Esophagus muscularis mucosa (tissue), 4 donors: Measurements from ENCODE around the gene LMAN2L.

Experiments
- CTCF ChIP-seq, 3 experiments: fragments of 200-600 bp in 2 of 3; fragments of 450-650 bp in 1 of 3; sonication (generic) in 2 of 3; IDR thresholded peaks; one replicate each; pipeline ENCODE4 v1.5.1; 2017 to 2019; ENCODE audit warnings: antibody characterized with exemption in 3 of 3, mild to moderate bottlenecking in 2 of 3, moderate library complexity in 1 of 3
- EP300 ChIP-seq: sonication (generic); formaldehyde crosslinking; IDR thresholded peaks from one replicate; pipeline ENCODE4 v1.6.1; 2017; ENCODE audit warnings: antibody characterized with exemption
- POLR2A ChIP-seq: fragments of 450-650 bp; IDR thresholded peaks from one replicate; pipeline ENCODE4 v1.6.1; 2017; ENCODE audit warnings: antibody characterized with exemption, moderate library complexity, mild to moderate bottlenecking, low read depth
- POLR2AphosphoS5 ChIP-seq, 2 donors: sonication (generic); formaldehyde crosslinking; IDR thresholded peaks; one replicate each; pipeline ENCODE4 v1.6.1; 2017; ENCODE audit warnings: antibody characterized with exemption in 2 of 2

GRCh38 chr2:96685577-96686459 is 54.0 kb downstream of the LMAN2L start:
- TF ChIP-seq EP300: no peak
- TF ChIP-seq POLR2A: no peak
- TF ChIP-seq CTCF (IDR thresholded peaks at IDR 0.05): no peak
- TF ChIP-seq POLR2AphosphoS5 (IDR thresholded peaks at IDR 0.05): no peak
